OCI-M1 (cell line): Measurements from ENCODE around the gene TSPAN31.

Source experiments
- DNase-seq: peaks from one replicate; lab custom pipeline; 2025; lab: John Stamatoyannopoulos, UW

Gene TSPAN31

DNA sequence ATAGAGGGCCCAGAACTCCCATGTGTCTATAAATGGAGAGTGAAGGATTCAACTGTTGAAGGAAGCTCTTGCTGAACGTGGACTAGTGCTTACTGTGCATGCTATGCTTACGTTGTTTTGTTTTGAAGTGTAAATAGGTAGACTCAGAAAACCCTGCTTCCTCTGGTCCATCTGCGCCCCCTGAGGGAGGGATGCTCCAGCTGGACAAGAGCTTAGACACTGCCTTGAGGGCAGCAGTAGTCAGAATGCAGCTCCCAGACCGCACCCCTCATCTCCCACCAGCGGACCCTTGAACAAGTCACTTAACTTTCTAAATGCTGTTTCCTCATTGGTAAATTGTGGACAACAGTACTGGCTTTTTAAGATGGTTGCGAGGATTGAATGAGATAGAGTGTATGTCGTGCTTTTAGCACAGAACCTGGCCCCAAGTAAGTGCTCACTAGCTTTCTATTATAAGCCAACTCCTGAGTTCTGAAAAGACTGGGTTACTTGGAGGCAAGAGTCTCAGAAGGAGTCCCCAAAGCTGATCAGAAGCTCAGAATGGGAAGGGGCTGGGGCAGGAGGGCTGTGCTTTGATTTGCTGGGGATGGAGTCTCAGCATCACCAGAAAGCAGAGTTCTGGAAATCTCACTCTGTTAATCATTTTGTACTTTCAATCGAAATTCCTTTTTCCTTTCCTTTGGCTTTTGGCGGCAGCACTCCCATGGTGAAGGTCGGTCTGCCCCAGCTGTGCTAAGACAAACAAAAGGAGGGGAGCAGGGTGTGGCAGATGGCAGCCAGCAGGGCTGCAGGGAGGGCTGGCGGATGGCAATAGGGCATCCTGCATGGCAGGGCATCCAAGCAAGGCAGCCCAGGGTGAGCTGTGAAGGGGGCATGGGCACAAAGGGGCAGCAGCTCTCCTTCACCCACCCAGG is 21.9 kb upstream of the TSPAN31 start:
- DNase-seq = no peak

DNA sequence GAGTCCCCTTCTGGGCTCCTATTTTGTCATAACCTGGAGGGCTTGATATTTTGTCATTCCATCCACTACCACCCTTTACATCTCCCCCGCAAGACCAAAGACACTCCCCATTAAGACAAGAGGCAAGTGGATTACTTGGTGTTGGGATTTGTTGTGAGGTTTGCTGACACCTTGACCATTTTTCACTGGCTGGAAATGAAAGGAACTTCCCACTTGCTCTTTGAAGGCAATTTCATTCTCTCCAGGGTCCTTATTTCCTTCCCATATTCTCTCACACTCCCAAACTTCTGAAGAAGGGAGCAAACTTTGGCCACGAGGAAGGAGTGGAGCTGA is 21.2 kb upstream of the TSPAN31 start:
- no peak for DNase-seq

DNA sequence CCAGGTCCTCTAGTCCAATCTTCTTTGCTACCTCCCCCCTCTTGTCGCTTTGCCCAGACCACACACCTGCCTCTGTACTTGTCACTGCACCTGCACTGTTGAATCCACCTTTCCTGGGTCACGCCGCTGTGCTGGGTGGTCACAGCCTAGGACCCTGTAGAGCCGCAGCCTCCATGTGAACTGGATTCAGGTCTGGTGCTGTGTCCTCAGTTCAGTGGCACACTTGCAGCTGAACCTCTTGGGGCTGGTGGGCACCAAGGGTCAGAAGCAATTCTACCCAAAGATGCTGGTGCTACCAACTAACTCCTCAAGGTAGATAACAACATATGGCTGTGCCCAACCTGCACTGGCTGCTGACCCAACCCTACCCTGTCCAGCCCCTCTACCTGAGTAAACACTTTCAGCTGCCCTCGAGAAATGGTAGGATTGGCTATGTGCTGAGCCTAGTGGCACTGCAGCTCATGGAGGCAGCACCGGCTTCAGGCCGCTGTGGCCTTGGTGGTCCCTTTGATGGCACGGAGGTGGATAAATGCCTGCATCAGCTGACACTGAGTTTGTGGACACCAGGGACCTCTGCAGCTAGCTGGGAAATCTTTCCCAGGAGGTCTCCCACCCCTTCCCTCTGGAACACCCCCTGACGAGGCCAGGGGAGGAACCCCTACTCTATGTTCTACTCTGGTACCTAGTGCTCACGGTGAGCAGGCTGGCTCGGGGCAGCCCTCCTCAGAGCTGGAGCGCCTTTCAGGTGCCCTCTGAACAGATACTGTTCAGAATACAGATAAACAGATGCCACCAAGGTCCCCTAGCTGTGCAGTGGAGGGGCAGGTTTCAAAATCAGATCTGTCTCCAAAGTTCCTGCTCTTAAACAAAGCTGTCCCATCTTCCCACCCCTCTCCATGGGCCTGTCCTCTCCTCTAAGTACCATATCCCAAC is 20.6 kb upstream of the TSPAN31 start:
- DNase-seq = no peak

DNA sequence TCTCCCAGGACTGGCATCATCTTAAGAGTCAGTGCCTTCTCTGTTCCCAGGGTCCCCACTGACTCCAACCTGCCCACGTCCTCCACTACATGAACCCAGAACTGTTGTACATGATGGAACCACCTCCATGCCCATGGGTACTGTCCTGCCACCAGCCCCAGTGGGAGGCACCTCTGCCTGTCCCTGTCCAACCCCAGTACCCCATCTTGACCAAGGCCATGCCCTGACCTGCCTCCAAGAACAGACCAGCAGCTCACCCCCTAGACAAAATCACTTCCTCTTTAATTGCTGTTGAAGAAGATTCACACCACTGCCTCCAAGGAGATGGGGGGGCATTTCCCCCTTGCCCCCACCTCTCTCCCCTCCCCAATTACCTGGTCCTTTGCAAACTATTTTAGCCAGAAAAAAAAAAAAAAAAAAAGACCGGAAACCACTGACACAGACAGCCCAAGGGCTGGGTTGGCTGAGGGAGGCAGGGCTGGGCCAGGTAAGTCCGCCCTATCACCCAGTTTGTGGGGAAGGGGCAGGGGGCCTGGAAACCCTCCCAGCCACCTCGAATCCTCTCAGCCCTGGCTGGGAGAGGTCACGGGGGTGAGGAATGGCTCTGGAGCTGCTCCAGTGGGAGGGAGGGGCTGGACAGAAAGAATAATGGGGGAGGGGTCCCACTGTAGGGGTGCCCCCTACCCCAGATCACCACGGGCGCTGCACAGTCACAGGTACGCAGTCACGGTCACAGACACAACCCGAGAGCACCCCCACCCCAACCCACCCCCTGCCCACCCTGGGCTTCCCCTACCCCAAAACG is 19.7 kb upstream of the TSPAN31 start:
- DNase-seq = no peak

DNA sequence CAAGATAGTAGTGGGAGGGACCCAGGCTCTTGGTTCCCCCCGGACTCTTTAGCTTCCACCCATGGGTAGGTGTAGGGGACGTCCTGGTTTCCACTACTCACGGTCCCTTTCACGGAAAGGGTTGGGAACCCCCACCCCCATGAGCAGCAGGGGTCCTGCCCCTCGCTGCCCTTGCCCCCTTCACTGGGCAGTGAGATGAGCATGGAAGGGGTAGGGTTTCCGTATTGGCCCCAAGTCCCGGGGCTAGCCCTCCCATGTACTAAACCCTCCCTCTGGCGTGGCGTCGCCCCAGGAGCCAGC is 19.0 kb upstream of the TSPAN31 start:
- DNase-seq = no peak

DNA sequence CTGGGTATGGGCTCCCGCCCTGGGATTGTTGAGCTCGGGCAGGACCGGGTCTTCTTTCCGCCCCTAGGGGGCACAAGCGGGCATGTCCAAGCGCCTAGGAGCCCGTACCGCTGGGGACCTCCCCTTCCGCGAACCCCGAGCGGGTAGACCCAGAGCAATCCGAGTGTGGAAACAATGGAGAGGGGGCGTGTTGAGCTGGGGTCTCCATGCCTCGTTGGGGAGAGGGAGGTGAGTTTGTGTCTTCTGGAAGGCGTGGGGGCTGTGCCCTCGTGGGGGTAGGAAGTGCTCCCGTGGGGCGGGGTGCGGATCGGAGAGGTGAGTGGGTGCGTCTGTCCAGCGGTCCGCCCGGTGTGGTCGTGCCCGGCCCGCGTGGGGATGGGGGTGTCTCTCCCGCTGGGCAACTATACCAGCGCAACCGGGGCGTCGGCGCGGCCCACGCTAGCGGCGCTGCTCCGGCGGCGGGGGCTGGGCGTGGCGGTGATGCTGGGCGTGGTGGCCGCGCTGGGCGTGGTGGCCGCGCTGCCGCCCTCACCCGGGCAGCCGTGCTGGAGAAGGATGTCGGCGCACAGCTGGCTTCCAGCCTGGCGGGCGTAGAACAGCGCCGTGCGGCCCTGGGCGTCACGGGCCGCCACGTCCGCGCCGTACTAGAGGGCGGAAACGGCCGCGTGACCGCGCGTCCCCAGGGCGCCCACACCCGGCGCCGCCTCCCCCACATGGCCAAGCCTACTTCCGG is 18.5 kb upstream of the TSPAN31 start:
- no peak for DNase-seq

DNA sequence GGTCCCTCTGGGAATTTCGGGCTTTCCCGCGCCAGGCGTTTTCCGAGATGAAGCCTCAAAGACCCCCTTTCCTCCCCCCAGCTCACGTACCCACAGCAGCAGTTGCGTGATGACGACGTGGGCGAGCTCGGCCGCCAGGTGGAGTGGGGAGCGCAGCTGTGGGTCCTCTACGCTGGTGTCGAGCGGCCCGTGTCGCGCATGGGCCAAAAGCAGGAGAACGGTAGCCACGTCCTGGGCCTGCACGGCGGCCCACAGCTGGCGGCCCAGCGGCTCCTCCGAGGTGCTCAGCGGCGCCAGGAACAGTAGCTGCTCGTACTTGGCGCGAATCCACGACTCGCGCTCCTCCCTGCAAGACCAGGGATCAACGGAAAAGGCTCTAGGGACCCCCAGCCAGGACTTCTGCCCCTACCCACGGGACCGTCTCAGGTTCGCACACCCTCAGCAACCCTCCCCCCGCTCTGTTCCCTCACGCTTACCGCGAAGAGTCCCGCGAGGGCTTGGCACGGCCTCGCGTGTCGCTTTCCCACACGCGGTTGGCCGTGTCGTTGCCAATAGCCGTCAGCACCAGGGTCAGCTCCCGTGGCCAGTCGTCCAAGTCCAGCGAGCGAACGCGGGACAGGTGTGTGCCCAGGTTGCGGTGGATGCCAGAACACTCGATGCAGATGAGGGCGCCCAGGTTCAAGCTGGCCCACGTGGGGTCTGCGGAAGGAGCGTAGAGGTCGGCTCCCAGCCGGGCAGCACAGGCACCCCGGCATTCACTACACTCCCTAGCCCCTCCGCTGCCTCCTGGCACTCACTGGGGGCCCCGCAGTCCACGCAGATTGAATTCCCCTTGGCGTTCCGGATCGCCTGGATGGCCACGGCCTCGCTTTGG is 17.7 kb upstream of the TSPAN31 start:
- DNase-seq = no peak

DNA sequence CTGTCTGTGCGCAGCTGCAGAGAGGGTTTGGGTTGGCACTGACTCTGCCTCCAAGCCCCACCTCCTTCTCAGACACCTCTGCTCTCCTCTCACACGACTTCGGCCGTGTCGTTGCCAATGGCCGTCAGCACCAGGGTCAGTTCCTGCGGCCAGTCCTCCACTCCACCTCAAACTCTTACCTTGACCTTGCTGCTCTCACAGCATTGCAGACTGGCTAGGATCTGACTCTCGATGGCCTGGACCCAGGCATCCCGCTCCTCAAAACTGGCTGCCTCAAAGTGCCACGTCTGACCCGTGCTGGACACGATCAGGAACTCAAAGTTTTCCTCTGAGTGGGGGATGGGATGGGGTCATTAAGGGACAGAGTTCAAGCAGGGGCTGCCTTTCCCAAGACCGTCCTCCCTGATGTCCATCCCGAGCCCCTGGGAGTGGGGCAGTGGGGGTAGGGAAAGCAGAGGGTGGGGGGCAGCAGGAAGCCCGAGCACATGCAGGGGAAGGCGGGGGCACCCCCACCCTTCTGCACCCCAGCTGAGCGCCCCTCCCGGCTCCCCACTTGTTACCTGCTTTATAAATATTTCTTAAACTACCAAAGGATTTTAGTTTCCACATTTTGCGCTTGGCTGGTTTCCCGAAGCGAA is 17.0 kb upstream of the TSPAN31 start:
- no peak for DNase-seq

DNA sequence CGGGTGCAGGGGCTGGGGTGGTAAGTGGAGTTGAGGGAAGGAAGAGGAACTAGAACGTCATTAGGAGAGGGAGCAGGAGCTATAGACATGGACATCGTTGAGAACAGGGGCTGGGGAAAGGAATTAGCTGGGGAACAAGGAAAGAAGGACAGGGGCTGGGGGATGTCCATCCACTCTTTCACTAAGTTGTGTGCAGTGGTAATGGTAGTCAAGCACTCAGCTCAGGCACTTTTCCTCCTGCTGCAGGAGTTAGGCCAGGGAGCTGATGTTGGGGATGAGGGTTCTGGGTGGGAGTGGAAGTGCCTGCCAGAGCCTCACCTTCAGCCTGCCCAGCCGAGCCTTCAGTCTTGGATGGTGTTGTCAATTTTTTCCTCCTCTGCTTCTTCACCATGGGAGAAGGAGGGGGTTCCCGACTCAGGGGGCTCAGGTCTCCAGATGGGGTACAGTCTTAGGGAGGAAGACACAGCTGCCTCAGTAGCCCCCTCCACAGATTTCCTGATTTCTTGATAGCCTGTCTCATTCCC is 15.5 kb upstream of the TSPAN31 start:
- DNase-seq = no peak

DNA sequence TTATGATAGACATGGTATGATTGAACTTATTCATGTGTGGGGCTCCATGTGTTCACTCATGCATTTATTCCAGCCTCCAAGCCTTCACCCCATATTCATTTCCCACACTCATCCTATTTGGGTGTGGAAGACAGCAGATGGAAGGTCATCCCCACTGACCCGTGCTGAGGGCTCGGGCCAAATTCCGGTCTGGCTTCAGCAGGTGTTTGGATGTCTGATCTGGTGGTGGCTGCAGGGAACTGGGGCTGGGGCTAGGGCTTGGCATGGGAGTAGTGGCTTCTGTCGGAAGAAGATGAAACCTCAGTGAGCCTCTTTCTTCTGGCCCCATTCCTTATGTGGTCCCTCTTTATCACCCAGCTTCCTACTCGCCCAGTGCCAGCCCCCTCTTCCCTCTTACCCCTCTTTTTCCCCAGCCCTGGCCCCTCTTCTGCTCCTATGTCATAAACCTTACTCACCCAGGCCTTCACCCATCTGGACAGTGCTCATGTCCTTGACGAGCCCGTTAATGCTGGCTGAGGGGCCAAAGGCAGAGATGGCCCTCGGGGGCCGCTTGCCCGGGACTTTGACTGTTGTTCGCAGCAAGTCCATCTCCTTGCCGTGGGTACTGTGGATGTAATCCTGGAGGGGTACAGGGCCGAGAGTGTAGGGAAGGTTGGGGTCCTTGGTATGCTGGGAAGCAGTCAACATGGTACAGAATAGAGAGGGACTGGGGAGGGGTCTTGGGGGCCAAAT is 14.3 kb upstream of the TSPAN31 start:
- DNase-seq = no peak

DNA sequence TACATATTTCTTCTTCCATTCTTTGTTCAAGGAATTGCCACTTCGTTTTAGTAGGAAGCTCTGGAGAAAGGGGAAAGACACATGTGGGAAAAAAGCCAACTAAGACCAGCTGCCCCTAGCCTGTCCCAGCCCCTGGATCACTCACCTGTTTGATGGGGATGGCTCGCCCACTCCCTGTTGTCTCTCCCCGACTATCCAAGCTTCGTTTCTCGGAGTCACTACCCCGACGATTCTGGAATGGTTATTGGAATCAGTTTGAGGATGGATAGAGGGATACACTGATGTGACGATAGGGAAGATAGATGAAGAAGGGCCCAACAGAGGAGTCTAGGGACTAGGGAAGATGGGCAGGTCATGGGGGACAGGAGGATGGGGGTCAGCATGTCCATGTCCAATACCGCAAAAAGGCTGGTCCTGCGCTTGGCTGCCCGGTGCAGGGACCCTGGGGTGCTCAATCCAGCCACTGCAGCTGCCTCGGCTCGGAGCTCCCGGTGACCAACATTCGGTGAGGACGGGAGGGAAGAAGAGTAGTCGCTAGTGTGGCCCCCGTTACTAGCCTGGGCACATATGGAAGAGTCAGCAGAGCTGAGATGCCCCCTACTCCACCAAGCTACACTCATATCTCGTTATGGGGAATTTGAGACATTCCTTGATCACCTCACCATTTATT is 13.3 kb upstream of the TSPAN31 start:
- no peak for DNase-seq

DNA sequence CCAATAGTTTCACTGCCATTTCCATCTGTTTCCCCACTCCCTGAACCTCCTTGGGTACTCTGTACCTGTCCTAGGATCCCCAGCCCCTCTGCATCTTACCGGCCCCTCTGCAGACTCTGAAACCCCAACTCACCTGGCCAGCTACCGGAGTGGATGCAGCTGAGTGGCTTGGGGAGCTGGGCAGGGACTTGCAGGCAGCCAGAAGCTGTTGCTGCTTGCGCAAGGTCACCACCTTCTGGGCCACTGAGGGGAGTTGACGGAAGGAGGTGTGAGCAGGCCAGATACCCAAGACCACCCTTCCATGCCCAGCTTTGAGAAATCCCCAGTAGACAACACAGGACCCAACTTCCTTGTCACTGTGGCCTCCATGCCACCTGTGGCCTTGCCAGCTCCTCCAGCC is 12.6 kb upstream of the TSPAN31 start:
- no peak for DNase-seq

DNA sequence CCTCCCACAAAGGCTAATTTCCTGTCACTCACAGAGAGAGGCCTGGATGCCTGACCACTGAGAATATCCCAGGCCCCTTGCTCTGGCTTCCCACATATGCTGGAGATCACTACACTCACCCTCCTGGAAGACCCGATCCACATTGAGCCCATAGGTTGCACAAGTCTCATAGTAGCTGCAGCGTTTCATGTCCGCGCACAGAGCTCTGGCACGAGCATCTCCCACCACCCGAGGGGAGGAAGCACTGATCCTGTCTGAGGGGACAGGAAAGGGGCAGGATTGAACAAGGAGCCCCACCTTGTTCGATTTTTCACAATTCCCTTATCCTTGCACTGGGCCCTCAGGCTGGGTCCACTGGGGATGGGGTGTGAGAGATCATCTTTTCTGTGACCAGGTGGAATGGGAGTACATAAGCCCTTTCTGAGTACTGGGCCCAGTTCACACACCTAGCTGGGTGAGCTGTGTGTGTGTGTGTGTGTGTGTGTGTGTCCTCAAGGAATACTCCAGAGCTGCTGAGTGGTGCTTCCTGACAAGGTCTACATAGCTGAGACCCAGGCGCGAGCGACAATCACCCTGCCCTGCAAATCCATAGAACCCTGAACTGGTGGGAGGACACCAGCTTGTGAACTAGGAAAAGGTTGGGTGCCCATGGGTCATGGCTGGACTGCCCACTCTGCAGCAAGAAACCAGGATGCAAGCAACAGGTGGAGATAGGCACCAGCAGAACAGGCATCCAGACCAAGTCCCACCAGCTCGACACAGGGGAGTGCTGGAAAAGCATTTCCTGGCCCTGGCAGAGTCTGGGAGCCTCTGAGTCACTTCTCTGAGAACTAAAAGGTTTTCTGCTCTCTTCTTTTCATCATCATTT is 11.9 kb upstream of the TSPAN31 start:
- no peak for DNase-seq

DNA sequence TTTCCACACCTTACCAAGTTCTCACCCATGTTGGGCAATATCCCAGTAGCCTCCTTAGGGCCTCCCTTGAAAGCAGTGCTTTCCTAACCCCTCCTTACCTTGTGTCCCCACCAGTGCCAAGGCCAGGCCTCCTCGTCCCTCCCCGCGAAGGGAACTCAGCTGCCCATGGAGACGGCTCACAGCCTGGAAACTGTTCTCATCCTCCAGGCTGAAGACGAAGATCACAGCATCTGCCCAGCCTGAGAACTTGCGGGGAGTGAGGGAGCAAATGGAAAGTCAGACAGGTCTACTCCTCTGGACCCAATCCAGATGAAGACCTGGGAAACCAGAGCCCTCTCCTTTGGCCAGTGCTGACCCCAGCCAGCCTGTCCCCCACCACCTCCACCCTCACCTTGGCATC is 10.9 kb upstream of the TSPAN31 start:
- no peak for DNase-seq

DNA sequence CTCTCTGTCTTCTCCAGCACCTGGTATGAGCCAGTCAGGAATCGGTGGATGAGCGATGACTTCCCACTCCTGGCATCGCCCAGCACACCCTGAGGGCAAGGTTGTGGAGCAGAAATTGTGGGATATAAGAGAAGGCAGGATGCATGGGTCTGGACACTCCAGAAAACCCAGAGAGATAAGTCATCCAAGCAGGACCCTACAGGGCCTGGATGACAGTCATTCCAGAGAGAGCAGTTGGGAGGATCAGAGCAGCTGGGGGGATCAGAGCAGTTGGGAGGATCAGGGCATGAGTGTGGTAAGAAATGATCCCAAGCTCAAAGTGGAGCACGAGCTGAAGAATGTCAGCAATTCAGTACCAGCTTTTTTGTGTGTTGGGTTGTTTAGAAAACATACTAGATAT is 10.2 kb upstream of the TSPAN31 start:
- no peak for DNase-seq

DNA sequence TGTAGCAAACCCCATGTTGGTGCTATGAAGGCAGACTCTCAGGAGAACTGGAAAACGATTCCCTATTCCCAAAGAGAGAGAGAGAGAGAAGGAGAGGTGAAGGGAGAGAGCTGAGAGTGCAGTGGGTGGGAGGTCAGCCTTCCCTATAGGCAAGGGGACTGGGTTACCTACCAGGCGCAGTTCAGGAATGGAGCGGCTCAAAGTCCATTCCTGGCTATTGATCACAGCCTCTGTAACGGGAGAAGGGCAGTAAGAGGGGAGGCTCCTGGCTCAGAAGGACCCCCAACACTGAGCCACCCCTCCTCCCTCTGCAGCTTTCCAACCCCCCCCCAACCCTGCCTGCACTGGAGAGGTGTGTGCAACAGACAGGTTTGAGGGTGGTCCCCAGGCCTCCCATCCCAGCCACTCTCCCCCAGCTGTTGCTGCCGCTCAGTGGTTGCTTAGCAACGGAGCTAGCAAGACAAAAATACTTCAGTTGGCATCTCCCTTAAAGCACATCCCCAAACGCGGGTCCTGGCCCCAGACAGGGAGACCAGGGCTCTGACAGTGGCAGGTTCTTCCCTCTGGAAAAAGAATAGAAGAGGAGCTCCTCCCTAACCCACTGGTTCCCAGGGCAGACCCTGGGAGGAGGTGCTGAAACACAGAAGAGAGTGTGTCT is 9.5 kb upstream of the TSPAN31 start:
- no peak for DNase-seq
